Neuron (in vitro differentiated cells): ENCODE data around the gene CRTAP.
"Not testable (repeated sequence)": the region's sequence is repeated elsewhere in the genome, so short reads cannot be mapped to it uniquely, and the experiment has no call there.

Experiments used
- H2AFZ ChIP-seq: one replicate; pipeline ENCODE4 v1.6.1; 2013; ENCODE audit warnings: low read depth, mild to moderate bottlenecking, inconsistent platforms, low read length, moderate library complexity
- H3K27me3 ChIP-seq: one replicate; pipeline ENCODE4 v1.6.1; 2013; ENCODE audit warnings: low read length; ENCODE audit not compliant: insufficient read depth
- H3K36me3 ChIP-seq: one replicate; pipeline ENCODE4 v1.6.1; 2013; ENCODE audit warnings: low read length; ENCODE audit not compliant: insufficient read depth
- H3K4me1 ChIP-seq: one replicate; pipeline ENCODE4 v1.6.1; 2013; ENCODE audit warnings: low read length; ENCODE audit not compliant: insufficient read depth
- H3K4me3 ChIP-seq: 2 replicates; pipeline ENCODE4 v1.5.1; 2013; ENCODE audit warnings: mild to moderate bottlenecking, low read length, moderate library complexity
- H3K9me3 ChIP-seq: one replicate; pipeline ENCODE4 v1.6.1; 2013; ENCODE audit warnings: low read length

Gene CRTAP

DNA sequence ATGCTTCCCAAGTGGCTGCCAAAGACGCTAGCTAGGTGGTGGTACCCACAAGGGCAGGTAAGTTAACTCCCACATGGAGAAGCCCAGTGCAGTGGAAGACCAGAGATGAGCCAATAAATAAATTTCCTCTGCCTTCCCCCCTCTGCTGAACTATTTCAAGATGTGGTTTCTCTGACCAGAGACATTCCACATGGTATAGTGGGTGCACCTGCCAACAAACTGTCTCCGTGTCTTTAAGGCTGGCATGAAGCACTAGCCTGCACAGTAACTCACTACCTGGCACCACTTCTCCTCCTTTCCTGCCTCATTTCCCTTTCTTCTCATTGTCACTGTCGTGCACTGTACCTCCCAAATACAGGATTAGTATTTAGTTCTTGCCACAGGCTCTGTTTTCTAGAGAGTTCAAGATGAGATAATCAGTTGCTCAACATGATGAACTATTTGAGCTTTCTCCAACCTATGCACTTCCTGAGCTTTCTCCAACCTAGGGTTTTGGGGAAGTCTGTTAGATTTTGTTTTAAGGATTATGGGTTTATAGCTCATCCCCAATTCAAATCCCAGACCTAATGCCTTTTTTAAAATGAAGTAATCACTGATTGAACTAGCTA is 8.4 kb upstream of the CRTAP start:
- H3K36me3 ChIP-seq, result no peaks in the 10 kb centered on the region
- H3K9me3 ChIP-seq, result no peaks in the 10 kb centered on the region
- no peaks in the 10 kb centered on the region for H3K4me1 ChIP-seq
- H3K4me3 ChIP-seq, result no peak overlapping the region
- H3K27me3 ChIP-seq, result no peaks in the 10 kb centered on the region
- no peak overlapping the region for H2AFZ ChIP-seq

DNA sequence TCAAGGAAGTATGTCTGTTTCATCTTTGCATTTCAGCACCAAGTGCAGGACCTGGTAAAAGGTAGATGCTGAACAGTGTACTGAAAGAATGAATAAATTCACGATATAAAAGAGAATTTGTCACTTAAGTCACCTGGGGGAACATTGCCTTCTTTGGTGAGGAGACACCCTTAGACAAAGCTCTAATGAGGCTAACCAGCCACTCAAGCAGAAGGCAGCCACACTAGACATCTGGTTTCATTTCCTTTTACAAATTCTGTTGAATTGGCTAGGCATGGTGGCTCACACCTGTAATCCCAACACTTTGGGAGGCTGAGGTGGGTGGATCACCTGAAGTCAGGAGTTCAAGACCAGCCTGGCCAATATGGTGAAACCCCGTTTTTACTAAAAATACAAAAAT is 7.0 kb upstream of the CRTAP start:
- not testable (repeated sequence) for H3K4me3 ChIP-seq, H3K27me3 ChIP-seq, H3K36me3 ChIP-seq, H2AFZ ChIP-seq, H3K4me1 ChIP-seq, H3K9me3 ChIP-seq

DNA sequence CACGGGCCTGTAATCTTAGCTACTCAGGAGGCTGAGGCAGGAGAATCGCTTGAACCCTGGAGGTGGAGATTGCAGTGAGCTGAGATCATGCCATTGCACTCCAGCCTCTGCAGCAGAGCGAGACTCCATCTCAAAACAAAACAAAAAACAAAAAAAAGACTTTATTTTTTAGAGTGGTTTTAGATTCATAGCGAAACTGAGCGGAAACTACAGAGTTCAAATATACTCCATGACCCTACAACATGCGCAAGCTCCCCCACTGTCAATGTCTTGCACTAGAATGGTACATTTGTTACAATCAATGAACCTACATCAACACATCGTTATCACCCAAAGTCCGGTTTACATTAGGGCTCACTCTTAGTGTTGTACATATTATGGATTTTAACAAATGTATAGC is 2.2 kb upstream of the CRTAP start:
- H3K27me3 ChIP-seq, result no peaks in the 10 kb centered on the region
- no peak overlapping the region for H2AFZ ChIP-seq
- no peaks in the 10 kb centered on the region for H3K36me3 ChIP-seq
- H3K4me3 ChIP-seq, result no peak overlapping the region
- H3K4me1 ChIP-seq, result peaks cover 15% of the 10 kb centered on the region
- H3K9me3 ChIP-seq, result no peaks in the 10 kb centered on the region

DNA sequence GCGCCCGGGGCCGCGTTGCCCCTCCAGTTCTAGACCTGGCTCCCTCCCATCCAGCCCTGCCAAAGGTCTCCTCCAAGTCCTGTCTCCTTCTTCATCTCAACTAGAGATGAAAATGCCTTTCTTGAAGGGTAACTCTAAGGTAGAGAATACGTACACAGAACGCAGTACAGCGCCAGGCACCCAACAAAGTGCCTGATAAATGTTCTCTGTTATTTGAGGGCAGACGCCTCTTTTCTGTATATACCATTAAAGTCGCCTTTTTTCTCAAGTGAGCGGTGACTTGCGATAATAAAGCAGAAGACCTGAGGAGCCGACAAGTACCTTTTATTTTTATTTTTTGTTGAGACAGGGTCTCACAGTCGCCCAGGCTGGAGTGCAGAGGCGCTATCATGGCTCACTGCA is 809 bp downstream of the CRTAP start:
- Histone ChIP-seq H3K4me3 (peak overlapping the region; percentile 71), H3K36me3 (no peaks in the 10 kb centered on the region), H3K9me3 (no peaks in the 10 kb centered on the region), H3K27me3 (no peaks in the 10 kb centered on the region), H2AFZ (peak overlapping the region; percentile 94), H3K4me1 (peaks cover 15% of the 10 kb centered on the region)

DNA sequence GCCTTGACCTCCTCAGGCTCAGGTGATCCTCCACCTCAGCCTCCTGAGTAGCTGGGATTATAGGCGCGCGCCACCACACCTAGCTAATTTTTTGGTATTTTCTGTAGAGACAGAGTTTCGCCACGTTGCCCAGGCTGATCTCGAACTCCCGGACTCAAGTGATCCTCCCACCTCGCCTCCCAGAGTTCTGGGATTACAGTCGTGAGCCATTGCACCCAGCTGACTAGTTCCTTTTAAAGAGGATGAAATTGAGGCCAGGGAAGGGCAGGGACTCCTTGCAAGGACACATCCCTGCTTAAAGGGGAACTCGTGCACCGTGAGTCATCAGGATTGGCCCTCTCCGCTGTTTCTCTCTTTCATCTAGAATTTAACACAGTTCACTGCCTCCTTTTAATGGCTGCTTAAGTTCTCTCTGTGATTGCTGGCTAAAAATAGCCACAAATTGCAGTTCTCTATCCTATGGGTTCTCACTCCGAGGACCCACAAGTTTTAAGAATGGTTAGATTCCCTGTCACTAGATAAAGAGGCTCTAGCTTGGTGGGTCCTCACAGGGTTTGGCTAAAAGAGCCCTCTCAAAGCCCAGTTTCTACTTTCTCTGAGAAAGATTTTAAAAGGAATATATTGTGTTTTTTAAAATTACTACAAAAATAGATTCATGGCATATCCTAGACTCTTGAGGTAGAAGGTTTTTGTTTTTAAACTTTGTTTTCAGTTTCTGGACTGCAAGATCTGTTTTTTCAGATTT is 1.4 kb downstream of the CRTAP start:
- Histone ChIP-seq H2AFZ (no peak overlapping the region), H3K4me1 (peaks cover 15% of the 10 kb centered on the region), H3K9me3 (no peaks in the 10 kb centered on the region), H3K36me3 (no peaks in the 10 kb centered on the region), H3K4me3 (peak overlapping the region; percentile 71), H3K27me3 (no peaks in the 10 kb centered on the region)

GRCh38 chr3:33117461-33117860 is 3.6 kb downstream of the CRTAP start:
- Histone ChIP-seq H3K36me3 (no peaks in the 10 kb centered on the region), H3K4me3 (no peak overlapping the region), H3K27me3 (no peaks in the 10 kb centered on the region), H2AFZ (no peak overlapping the region), H3K4me1 (peaks cover 15% of the 10 kb centered on the region), H3K9me3 (no peaks in the 10 kb centered on the region)

- Histone ChIP-seq H3K27me3 (no peaks in the 10 kb centered on the region), H3K36me3 (peaks cover 13% of the 10 kb centered on the region), H3K4me1 (peaks cover 7% of the 10 kb centered on the region), H3K9me3 (no peaks in the 10 kb centered on the region), H3K4me3 (no peak overlapping the region), H2AFZ (no peak overlapping the region)
Observed at GRCh38 chr3:33119891-33120290, 6.1 kb downstream of the CRTAP start.

GRCh38 chr3:33122991-33123390 is 9.2 kb downstream of the CRTAP start:
- H3K9me3 ChIP-seq, result no peaks in the 10 kb centered on the region
- H3K4me3 ChIP-seq, result no peak overlapping the region
- H3K36me3 ChIP-seq, result peaks cover 14% of the 10 kb centered on the region
- no peaks in the 10 kb centered on the region for H3K4me1 ChIP-seq
- H2AFZ ChIP-seq, result no peak overlapping the region
- H3K27me3 ChIP-seq, result no peaks in the 10 kb centered on the region

DNA sequence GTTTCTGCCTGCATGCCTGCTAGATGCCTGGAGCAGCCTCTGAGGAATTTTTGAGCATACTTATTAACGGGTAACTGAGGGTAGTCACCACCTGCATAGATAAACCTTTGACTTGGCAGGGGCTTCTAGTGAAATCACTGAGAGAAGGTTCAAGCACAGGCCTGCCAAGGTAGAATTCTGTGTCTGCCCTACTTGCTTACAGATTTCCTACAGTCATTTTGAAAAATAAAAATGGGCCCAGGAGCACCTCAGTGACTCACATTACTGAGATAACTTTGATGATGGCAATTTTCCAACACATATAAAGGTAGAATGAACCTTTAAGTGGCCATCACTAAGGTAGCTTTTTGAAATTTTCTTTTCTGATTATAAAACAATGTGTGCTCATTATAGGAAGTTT is 10.8 kb downstream of the CRTAP start:
- Histone ChIP-seq H3K9me3 (no peaks in the 10 kb centered on the region), H3K4me3 (no peak overlapping the region), H3K36me3 (peaks cover 14% of the 10 kb centered on the region), H2AFZ (no peak overlapping the region), H3K27me3 (no peaks in the 10 kb centered on the region), H3K4me1 (no peaks in the 10 kb centered on the region)

- Histone ChIP-seq H3K4me3 (no peak overlapping the region), H2AFZ (no peak overlapping the region), H3K36me3 (peaks cover 18% of the 10 kb centered on the region), H3K9me3 (no peaks in the 10 kb centered on the region), H3K4me1 (no peaks in the 10 kb centered on the region), H3K27me3 (no peaks in the 10 kb centered on the region)
Observed at GRCh38 chr3:33125840-33126239, 12.0 kb downstream of the CRTAP start.

- Histone ChIP-seq H3K4me1 (no peaks in the 10 kb centered on the region), H3K36me3 (peaks cover 15% of the 10 kb centered on the region), H2AFZ (no peak overlapping the region), H3K27me3 (no peaks in the 10 kb centered on the region), H3K9me3 (no peaks in the 10 kb centered on the region), H3K4me3 (no peak overlapping the region)
Observed at GRCh38 chr3:33128706-33129105, 14.9 kb downstream of the CRTAP start.

- H3K9me3 ChIP-seq, result no peaks in the 10 kb centered on the region
- no peaks in the 10 kb centered on the region for H3K4me1 ChIP-seq
- H2AFZ ChIP-seq, result no peak overlapping the region
- H3K4me3 ChIP-seq, result no peak overlapping the region
- no peaks in the 10 kb centered on the region for H3K27me3 ChIP-seq
- peaks cover 8% of the 10 kb centered on the region for H3K36me3 ChIP-seq
Observed at GRCh38 chr3:33130144-33130543, 16.3 kb downstream of the CRTAP start.

DNA sequence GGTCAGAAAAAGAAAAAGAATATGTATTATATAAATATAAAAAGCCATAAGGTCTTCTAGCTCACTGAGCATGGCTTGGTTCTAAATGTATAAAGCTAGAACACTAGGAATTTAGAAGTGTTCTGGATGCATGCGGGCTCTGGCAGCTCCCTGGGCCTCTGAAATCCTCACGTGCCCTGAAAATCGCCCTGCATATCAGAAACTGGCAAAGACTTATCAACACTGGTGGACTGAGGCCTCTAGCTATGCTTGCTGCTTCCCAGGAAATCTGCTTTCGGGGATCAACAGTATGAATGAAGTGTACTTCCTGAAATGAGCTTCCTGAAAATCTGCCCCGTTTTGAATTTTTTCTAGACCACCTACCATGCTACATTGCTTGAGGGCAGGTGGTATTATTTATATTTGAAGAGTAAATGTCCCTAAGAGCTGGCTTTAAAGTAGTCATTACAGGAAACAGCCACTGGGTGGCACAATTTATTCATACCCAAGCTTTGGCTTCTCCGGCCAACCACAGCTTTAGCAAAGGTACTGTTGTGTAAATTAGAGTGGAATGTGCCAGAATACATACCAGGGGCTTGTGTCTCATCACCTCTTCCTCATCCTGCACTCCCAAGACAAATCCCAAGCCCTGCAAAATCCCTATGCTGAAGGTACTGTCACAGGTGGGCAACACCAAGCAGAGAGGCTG is 17.7 kb downstream of the CRTAP start:
- Histone ChIP-seq H3K9me3 (no peaks in the 10 kb centered on the region), H3K36me3 (peaks cover 6% of the 10 kb centered on the region), H3K4me3 (no peak overlapping the region), H2AFZ (no peak overlapping the region), H3K27me3 (no peaks in the 10 kb centered on the region), H3K4me1 (no peaks in the 10 kb centered on the region)
